ENCODE measurements around the gene ZNF254.

- no peak for TF ChIP-seq KDM1A (IDR thresholded peaks at IDR 0.05; ENCODE audit: borderline replicate concordance)
- TF ChIP-seq CHD1 (IDR thresholded peaks at IDR 0.05; ENCODE audit: low read depth, low read length): no peak
Measured at GRCh38 chr19:24166055-24166454, 79.1 kb downstream of the ZNF254 start.
